Measurements from ENCODE around the gene TEX26. TPM values are rescaled to one million over a fixed set of nuclear protein-coding genes. Genes with fewer than 3 reads are reported as not detected.

The TEX26 gene
- total RNA-seq, 2 donors from 2014 or later = not detected

- Mint-ChIP-seq H3K9me3 (no peaks in the 10 kb centered on the region), H3K27ac (no peak overlapping the region), H3K36me3 (ENCODE audit: low read depth) (no peaks in the 10 kb centered on the region), H3K27me3 (ENCODE audit: insufficient read depth) (peaks cover 4% of the 10 kb centered on the region), H3K4me3 (no peak overlapping the region), H3K4me1 (no peaks in the 10 kb centered on the region)
- WGBS, 2 experiments (ENCODE audit: insufficient coverage in 1 of 2, insufficient read length in 1 of 2) = 93 to 94% methylated on average over 13 to 23 of the region's 23 CpGs
- no peaks in the 10 kb centered on the region for H3K36me3 ChIP-seq (ENCODE audit: control insufficient read depth, insufficient read depth, low read length)
- no peaks in the 10 kb centered on the region for H3K27me3 ChIP-seq (ENCODE audit: control insufficient read depth, insufficient read depth, low read length, poor library complexity, severe bottlenecking)
- DNase-seq = peak; percentile 24
- H3K4me3 ChIP-seq (ENCODE audit: low read length) = no peak overlapping the region
- no peak overlapping the region for H3K9ac ChIP-seq (ENCODE audit: extremely low read depth, low read length, poor library complexity, severe bottlenecking)
- H3K4me1 ChIP-seq (ENCODE audit: control insufficient read depth, insufficient read depth, low read length) = no peaks in the 10 kb centered on the region
- H3K27ac ChIP-seq (ENCODE audit: low read depth, low read length) = no peak overlapping the region
- no peak for TF ChIP-seq CTCF (conservative IDR thresholded peaks at IDR 0.05)
- no peaks in the 10 kb centered on the region for H3K9me3 ChIP-seq (ENCODE audit: control insufficient read depth, low read length)
These were observed 72.6 kb downstream of the TEX26 start for GRCh38 chr13:31005066-31005465.

- Histone ChIP-seq H3K9ac (ENCODE audit: extremely low read depth, low read length, poor library complexity, severe bottlenecking) (no peak overlapping the region), H3K4me1 (ENCODE audit: control insufficient read depth, insufficient read depth, low read length) (no peaks in the 10 kb centered on the region), H3K9me3 (ENCODE audit: control insufficient read depth, low read length) (no peaks in the 10 kb centered on the region), H3K36me3 (ENCODE audit: control insufficient read depth, insufficient read depth, low read length) (no peaks in the 10 kb centered on the region), H3K27me3 (ENCODE audit: control insufficient read depth, insufficient read depth, low read length, poor library complexity, severe bottlenecking) (no peaks in the 10 kb centered on the region), H3K4me3 (ENCODE audit: low read length) (no peak overlapping the region), H3K27ac (ENCODE audit: low read depth, low read length) (no peak overlapping the region)
- no peak for TF ChIP-seq CTCF (conservative IDR thresholded peaks at IDR 0.05)
- no peaks in the 10 kb centered on the region for H3K9me3 Mint-ChIP-seq
- no peak overlapping the region for H3K27ac Mint-ChIP-seq
- peak; percentile 14 for DNase-seq
- no peaks in the 10 kb centered on the region for H3K36me3 Mint-ChIP-seq (ENCODE audit: low read depth)
- H3K4me3 Mint-ChIP-seq = no peak overlapping the region
- peaks cover 13% of the 10 kb centered on the region for H3K4me1 Mint-ChIP-seq
- no peaks in the 10 kb centered on the region for H3K27me3 Mint-ChIP-seq (ENCODE audit: insufficient read depth)
- WGBS, 2 experiments (ENCODE audit: insufficient coverage in 1 of 2, insufficient read length in 1 of 2) = 90 to 93% methylated on average over 3 to 4 of the region's 4 CpGs
These were observed 75.0 kb downstream of the TEX26 start for GRCh38 chr13:31007417-31007816.

- H3K27me3 ChIP-seq (ENCODE audit: control insufficient read depth, insufficient read depth, low read length, poor library complexity, severe bottlenecking) = no peaks in the 10 kb centered on the region
- no peaks in the 10 kb centered on the region for H3K4me1 ChIP-seq (ENCODE audit: control insufficient read depth, insufficient read depth, low read length)
- no peak overlapping the region for H3K9ac ChIP-seq (ENCODE audit: extremely low read depth, low read length, poor library complexity, severe bottlenecking)
- Mint-ChIP-seq H3K27me3 (ENCODE audit: insufficient read depth) (no peaks in the 10 kb centered on the region), H3K4me3 (no peak overlapping the region), H3K27ac (no peak overlapping the region), H3K36me3 (ENCODE audit: low read depth) (no peaks in the 10 kb centered on the region), H3K4me1 (peaks cover 13% of the 10 kb centered on the region), H3K9me3 (no peaks in the 10 kb centered on the region)
- no peaks in the 10 kb centered on the region for H3K36me3 ChIP-seq (ENCODE audit: control insufficient read depth, insufficient read depth, low read length)
- TF ChIP-seq CTCF (conservative IDR thresholded peaks at IDR 0.05) = no peak
- no peaks in the 10 kb centered on the region for H3K9me3 ChIP-seq (ENCODE audit: control insufficient read depth, low read length)
- no peak overlapping the region for H3K27ac ChIP-seq (ENCODE audit: low read depth, low read length)
- peak; percentile 32 for DNase-seq
- H3K4me3 ChIP-seq (ENCODE audit: low read length) = no peak overlapping the region
- 87 to 89% methylated on average over 5 to 7 of the region's 7 CpGs for WGBS, 2 experiments (ENCODE audit: insufficient coverage in 1 of 2, insufficient read length in 1 of 2)
These were observed 76.1 kb downstream of the TEX26 start for GRCh38 chr13:31008400-31009115.

All from endodermal cell (in vitro differentiated cells).